ENCODE data around the gene MTHFD2.

- no peak for TF ChIP-seq POLR2A (IDR thresholded peaks at IDR 0.05)
- TF ChIP-seq, protein P1, sequence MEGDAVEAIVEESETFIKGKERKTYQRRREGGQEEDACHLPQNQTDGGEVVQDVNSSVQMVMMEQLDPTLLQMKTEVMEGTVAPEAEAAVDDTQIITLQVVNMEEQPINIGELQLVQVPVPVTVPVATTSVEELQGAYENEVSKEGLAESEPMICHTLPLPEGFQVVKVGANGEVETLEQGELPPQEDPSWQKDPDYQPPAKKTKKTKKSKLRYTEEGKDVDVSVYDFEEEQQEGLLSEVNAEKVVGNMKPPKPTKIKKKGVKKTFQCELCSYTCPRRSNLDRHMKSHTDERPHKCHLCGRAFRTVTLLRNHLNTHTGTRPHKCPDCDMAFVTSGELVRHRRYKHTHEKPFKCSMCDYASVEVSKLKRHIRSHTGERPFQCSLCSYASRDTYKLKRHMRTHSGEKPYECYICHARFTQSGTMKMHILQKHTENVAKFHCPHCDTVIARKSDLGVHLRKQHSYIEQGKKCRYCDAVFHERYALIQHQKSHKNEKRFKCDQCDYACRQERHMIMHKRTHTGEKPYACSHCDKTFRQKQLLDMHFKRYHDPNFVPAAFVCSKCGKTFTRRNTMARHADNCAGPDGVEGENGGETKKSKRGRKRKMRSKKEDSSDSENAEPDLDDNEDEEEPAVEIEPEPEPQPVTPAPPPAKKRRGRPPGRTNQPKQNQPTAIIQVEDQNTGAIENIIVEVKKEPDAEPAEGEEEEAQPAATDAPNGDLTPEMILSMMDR (IDR thresholded peaks at IDR 0.05), result no peak
These were observed 3.6 kb upstream of the MTHFD2 start for GRCh38 chr2:74194799-74195198.

All from testis (tissue), 2 donors.